SKM-1 (cell line): ENCODE measurements around the gene TNFSF9.

Experiments used
- DNase-seq: peaks from one replicate; lab custom pipeline; 2025; ENCODE audit not compliant: unreplicated experiment; lab: John Stamatoyannopoulos, UW

TNFSF9 gene

GRCh38 chr19:6530386-6531162, at the start of gene TNFSF9:
TSS of gene TNFSF9 (plus strand) at chr19:6531026. CDS start at chr19:6531037, 11 bp downstream.
- peak; percentile 66 for DNase-seq

GRCh38 chr19:6481541-6482342, 49.1 kb upstream of the TNFSF9 start, which contains the start of gene DENND1C:
TSS of gene DENND1C (minus strand) at chr19:6481787. CDS start at chr19:6481695, 92 bp downstream.
- DNase-seq: peak; percentile 25

- no peak for DNase-seq
Observed at GRCh38 chr19:6482343-6482686, 48.5 kb upstream of the TNFSF9 start.

- DNase-seq: no peak
Observed at GRCh38 chr19:6483235-6483634, 47.6 kb upstream of the TNFSF9 start.

- no peak for DNase-seq
Observed at GRCh38 chr19:6484230-6484629, 46.6 kb upstream of the TNFSF9 start.

GRCh38 chr19:6484831-6485230, 46.0 kb upstream of the TNFSF9 start:
- DNase-seq: no peak

- no peak for DNase-seq
Observed at GRCh38 chr19:6489278-6490061, 41.4 kb upstream of the TNFSF9 start.

GRCh38 chr19:6490134-6490533, 40.7 kb upstream of the TNFSF9 start:
- DNase-seq: no peak

- DNase-seq: no peak
Observed at GRCh38 chr19:6491802-6492592, 38.8 kb upstream of the TNFSF9 start.

- DNase-seq: no peak
Observed at GRCh38 chr19:6494438-6495036, 36.3 kb upstream of the TNFSF9 start.

- DNase-seq: no peak
Observed at GRCh38 chr19:6495947-6496346, 34.9 kb upstream of the TNFSF9 start.

- DNase-seq: peak; percentile 97
Observed at GRCh38 chr19:6498294-6499036, 32.4 kb upstream of the TNFSF9 start.

GRCh38 chr19:6499052-6499790, 31.6 kb upstream of the TNFSF9 start:
- no peak for DNase-seq

- DNase-seq: no peak
Observed at GRCh38 chr19:6500837-6501739, 29.7 kb upstream of the TNFSF9 start.

- DNase-seq: no peak
Observed at GRCh38 chr19:6501740-6502648, 28.8 kb upstream of the TNFSF9 start, which contains the start of gene TUBB4A. TSS of gene TUBB4A (minus strand) at chr19:6502309. CDS start at chr19:6502212, 97 bp downstream.

- DNase-seq: no peak
Observed at GRCh38 chr19:6503407-6504201, 27.2 kb upstream of the TNFSF9 start.
